Stimulated activated CD4-positive, alpha-beta T cell treated with anti-CD3 and anti-CD28 coated beads, TNF-alpha, amount 100 ng/mL, for 4 hours (primary cell): Measurements from ENCODE around the gene RIC3.

ENCODE experiments used
- DNase-seq, 3 experiments: peaks; one replicate each; pipeline ENCODE4 v3.0.0-alpha.2; 2020; ENCODE audit warnings: low read depth in 3 of 3

Gene RIC3

DNA sequence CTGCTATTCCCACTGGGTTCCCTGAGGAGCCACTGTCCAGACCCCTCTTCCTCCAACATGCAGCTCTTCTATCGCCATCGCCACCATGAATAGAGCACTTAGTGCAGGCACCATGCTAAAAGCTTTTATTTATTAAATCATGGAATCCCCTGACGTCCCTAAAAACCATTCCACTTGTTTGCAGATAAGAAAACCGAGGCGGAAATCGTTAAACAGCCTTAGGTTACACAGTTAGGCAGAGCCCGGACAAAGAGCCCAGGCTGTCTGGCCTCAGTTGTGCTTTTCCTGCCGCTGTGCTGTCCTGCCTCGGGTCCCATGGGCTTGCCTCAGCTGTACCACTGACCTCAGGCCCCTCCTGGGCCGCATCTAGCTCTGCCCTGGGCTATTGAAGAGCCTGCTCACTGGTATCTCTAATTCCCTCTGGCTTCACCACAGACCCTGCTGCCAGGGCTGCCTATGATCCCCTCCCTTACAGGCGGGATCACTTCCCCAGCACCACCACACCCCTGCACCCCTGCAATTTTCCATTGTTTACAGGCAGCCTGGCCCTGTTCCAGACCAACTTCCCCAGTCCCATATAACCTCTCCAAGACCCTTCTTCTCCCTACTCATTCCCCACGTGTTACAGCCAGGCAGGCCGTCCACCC is 100.8 kb downstream of the RIC3 start:
- DNase-seq, result no peak

DNA sequence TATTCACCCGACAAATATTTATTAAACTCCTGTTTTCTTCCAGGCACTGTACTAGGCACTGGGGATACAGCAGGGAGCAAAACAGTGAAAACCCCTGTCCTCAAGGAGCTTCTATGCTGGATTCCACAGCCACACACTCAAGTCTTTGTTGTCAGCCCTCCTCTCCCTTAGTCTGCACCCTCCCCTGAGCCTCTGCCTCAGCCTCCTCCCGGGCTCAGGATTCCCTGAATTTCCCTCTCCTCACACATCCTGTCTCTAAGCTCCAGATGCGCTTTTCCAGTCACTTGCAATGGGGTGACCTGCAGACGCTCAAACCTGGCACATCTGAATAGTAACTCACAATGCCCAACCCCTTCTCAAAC is 101.3 kb downstream of the RIC3 start:
- DNase-seq, result no peak

DNA sequence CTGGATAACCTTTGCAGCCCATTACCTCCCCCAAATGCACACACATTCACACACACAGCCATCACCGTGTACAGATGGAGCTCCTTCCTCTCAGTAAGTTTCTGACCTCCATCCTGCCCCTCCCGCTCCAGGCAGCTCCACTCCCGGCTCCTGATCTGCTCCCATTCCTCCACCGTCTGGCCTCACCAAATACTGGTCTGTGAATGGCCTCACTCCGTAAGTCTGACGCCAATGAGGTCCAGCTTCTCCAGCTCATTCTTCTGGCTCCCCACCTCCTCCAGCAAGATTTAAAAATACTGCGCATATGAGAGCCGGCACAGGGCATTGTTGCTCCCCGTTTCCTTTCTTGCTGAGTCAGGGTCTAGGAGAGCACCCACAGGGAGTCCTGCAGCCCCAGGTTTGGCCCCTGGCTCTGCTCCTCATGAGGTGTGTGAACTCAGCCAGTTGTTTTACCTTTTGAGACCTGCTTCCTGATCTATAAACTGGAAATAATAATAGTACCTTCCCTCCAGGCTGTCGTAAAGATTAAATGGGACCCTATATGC is 101.8 kb downstream of the RIC3 start:
- DNase-seq, result no peak

DNA sequence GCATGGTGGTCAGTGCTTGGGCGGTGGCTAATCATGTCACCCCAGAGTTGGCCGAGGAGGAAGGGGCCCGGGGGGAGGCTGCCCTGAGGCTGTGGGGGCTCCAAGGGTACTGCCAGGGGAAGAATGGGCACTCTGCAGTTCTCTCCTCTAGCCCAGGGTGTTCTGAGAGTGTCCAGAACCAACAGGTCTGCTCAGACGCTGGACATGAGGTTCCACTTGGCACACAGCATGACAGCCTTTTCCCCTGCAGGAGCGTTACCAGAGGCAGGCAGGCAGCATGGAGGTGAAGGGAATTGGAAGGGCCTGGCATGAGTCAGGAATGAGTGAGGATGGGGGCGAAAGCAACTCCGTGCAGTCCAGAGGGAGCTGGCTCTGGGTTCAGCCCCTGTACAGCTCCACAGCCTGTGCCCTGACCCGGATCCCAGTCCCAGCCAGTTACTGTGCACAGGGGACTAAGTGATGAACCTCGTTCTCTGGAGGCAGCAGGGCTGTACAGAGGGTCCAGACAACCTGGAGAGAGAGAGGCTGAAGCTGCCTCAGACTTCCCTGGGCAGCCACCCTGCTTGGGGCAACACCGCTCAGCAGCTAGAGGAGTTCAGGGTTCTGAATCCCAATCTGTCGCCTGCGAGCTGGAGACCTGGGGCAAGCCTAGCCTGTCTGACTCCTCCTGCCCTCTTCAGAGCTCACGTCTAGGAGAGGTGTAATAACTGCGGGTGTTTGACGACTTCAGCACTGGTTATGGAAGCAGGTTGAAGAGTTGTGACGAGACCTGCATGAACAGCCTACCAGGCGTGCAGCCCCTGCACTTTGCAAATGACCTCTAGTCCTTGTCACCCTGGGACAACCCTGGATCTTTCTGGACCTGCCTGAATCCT is 102.6 kb downstream of the RIC3 start:
- no peak for DNase-seq

DNA sequence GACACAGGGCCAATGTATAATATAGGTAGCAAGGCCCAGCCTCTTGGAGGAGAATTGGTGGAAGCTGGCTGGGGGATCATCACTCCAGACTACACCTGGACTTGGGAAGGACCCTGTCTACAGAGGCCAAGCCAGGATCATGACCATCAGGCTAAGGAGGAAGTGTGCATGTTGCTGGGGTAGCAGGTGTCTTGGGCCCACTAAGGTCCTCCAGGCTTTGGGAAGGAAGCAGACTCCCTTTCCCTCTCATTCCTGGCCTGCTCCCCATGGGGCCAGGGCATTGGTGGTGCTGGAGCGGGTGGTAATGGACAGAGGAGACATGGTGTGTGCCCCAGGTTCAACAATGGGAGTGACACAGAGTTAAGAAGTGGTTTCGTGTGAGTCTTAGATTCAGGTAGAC is 103.8 kb downstream of the RIC3 start:
- DNase-seq, result no peak

DNA sequence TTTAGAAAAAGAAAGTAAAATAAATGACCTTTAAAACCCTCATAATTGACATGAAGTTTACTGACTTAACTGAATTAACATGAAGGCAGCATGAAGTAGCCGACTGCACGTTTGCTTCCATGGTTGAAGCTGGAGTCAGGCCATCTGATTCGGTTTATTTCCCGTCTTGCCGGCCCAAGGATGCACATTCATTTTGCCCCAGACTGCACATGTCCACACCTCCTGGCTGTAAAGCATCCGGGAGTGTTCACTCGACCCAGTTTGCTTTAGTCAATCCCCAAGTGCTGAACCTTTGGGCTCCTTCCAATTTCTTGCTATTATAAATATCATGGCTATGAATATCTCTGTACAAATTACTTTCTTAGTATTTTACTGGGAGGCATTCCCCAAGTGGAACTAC is 105.5 kb downstream of the RIC3 start:
- no peak for DNase-seq

DNA sequence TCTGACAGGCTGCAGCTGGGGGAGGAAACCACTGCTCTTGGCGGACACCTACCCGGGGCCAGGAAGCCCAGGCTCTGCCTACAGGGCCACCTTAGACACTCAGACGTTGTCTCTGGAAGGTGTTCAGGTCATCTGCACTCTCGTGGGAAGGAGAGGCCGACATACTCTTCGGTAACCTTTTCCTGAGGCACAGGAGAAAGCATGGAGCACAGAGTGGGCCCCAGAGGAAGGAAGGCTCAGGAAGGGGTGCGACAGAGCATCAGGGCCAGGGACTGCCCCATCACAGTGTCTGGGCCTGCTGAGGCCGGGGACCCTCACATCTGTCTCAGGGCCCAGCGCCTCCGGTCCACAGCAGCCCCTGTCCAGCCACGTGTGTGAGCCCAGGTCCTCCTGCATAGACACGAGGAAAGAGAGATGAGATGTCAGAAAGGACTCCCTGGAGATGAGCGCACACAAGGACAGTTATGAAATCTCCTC is 106.0 kb downstream of the RIC3 start:
- no peak for DNase-seq

- DNase-seq, result no peak
Measured at GRCh38 chr11:8061555-8062428, 107.0 kb downstream of the RIC3 start.

DNA sequence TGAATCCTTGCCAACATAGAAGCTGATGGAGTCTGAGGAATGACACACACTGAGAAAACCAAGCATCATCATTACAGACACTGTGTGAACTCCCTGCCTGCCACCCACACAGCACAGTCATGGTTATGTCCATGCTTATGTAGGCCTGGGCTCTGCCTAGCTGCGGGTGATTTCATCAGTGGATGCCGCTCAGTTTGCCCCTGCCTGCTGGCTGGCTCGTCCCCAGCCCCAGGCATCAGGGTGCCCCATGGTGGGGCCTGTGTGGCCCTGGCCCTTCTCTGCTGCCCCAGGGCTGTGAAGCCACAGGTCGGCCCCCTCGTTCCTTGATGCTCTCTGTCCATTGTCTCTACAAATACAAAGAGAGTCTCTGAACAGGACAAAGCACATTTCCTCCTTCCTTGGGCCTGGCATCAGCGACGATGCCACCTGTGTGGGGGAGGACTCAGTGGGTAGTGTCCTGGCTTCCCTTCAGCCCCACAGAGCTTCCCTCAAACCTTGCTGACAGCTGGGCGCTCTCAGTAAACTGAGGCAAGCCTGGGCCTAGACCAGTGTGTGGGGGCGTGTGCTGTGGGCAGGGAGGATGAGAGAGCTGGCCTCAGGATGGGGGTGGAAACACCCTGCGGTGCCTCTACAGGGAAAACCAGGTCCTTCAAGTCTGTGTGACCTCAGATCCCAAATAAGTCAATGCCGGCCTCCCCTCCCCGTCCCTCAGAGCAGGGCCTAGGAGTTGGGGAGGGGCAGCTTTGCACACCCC is 107.8 kb downstream of the RIC3 start:
- no peak for DNase-seq

GRCh38 chr11:8060146-8060719 is 108.6 kb downstream of the RIC3 start:
- no peak for DNase-seq

DNA sequence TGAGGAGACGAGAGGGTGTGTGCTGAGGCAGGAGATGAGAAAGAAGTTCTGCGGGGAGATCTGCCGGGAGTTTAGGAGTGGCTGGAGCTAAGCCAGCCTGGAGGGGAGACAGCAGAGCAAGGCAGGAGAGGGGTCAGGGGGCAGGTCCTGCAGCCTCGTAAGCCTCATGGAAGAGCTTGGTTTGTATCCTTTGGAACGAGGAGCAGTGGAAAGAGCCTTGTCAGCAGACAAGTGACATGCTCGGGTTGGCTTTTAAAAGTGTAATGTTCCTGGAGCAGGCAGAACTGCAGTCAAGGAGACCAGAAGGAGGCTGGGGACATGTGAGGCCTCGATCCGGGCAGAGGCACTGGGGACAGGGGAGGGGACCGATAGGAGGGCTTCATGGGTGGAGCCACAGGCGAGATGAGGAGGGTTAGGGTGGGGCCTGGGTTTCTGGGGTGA is 109.2 kb downstream of the RIC3 start:
- no peak for DNase-seq

- no peak for DNase-seq
Measured at GRCh38 chr11:8059030-8059429, 109.8 kb downstream of the RIC3 start.

GRCh38 chr11:8058216-8058615 is 110.6 kb downstream of the RIC3 start:
- DNase-seq, result no peak

GRCh38 chr11:8056810-8057463 is 111.9 kb downstream of the RIC3 start:
- DNase-seq, result no peak
